BJ (cell line): Measurements from ENCODE around the gene FAM186B. TPM values are rescaled to one million over a fixed set of nuclear protein-coding genes. Genes with fewer than 3 reads are reported as not detected.

ENCODE experiments used
- CTCF ChIA-PET: fragments of 350-600 bp; formaldehyde crosslinking; extraction: SDS; loops from one replicate; lab custom pipeline; 2021; ENCODE audit warnings: antibody characterized with exemption, inconsistent platforms; lab: Yijun Ruan, JAX
- POLR2A ChIA-PET: fragments of 300-600 bp; sonication (Branson Sonifier 250); formaldehyde crosslinking; extraction: SDS; loops from one replicate; lab custom pipeline; 2021; ENCODE audit warnings: antibody characterized with exemption; lab: Charles Lee
- DNase-seq: peaks from one replicate; pipeline ENCODE4 v3.0.0-alpha.2; 2011; ENCODE audit warnings: low read depth
- H3K27me3 ChIP-seq: 2 replicates; pipeline ENCODE4 v1.6.0; 2011; ENCODE audit warnings: low read length; ENCODE audit not compliant: control insufficient read depth, insufficient read depth
- H3K36me3 ChIP-seq: 2 replicates; pipeline ENCODE4 v1.5.1; 2011; ENCODE audit warnings: low read length; ENCODE audit not compliant: control insufficient read depth, insufficient read depth
- H3K4me3 ChIP-seq: 2 replicates; pipeline ENCODE4 v1.5.1; 2011; ENCODE audit warnings: low read depth, mild to moderate bottlenecking, control low read depth, low read length
- polyA plus RNA-seq: library from polyadenylated mRNA; depleted of rRNA; stranded (reverse); fragments of >200 nt; gene quantifications from 2 replicates; pipeline ENCODE4 v1.2.3, GENCODE V29; 2011
- TF ChIP-seq, protein P1 (sequence below): IDR thresholded peaks from 2 replicates; pipeline ENCODE4 v1.5.1; 2011; ENCODE audit warnings: low read depth, mild to moderate bottlenecking, control low read depth, inconsistent platforms, low read length, moderate library complexity; ENCODE audit not compliant: insufficient read depth

The FAM186B gene
- polyA plus RNA-seq, 1 experiment: 0.11 TPM

DNA sequence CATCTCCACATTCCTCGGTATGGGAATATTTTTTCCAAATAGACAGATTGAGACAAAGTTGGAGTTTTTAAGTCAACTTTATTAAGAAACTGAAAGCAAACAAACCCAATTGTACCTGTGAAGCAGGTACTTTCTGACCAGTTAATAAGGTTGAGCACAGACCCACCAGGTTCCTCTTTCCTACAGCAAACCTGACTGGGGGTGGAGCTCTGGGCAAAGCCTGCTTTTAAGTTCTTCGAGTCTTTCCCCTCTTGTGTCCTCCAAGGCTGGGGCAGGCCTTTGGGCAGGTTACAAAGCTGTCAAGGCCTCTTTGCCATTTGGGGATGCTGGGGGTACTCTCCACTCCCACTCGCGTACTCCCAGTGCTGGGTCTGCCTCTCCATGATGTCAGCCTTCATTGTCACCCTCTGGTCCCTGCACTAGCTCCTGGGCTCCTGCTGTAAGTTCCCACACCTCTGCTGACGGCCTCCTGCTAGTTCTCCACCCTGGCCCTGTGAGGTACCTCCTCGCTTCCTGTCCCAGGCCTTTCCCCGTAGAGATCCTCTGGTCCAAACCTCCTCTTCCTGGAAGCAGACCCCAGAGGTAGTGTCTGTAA is 63.4 kb downstream of the FAM186B start:
- Histone ChIP-seq H3K36me3 (no peaks in the 10 kb centered on the region), H3K27me3 (peaks cover 41% of the 10 kb centered on the region), H3K4me3 (no peak overlapping the region)
- ChIA-PET CTCF (no interaction called here), POLR2A (no interaction called here)
- TF ChIP-seq, protein P1, sequence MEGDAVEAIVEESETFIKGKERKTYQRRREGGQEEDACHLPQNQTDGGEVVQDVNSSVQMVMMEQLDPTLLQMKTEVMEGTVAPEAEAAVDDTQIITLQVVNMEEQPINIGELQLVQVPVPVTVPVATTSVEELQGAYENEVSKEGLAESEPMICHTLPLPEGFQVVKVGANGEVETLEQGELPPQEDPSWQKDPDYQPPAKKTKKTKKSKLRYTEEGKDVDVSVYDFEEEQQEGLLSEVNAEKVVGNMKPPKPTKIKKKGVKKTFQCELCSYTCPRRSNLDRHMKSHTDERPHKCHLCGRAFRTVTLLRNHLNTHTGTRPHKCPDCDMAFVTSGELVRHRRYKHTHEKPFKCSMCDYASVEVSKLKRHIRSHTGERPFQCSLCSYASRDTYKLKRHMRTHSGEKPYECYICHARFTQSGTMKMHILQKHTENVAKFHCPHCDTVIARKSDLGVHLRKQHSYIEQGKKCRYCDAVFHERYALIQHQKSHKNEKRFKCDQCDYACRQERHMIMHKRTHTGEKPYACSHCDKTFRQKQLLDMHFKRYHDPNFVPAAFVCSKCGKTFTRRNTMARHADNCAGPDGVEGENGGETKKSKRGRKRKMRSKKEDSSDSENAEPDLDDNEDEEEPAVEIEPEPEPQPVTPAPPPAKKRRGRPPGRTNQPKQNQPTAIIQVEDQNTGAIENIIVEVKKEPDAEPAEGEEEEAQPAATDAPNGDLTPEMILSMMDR: no peak
- DNase-seq: no peak

- H3K27me3 ChIP-seq: peaks cover 39% of the 10 kb centered on the region
- no peak overlapping the region for H3K4me3 ChIP-seq
- no peak for DNase-seq
- TF ChIP-seq, protein P1: no peak
- ChIA-PET POLR2A (no interaction called here), CTCF (no interaction called here)
- H3K36me3 ChIP-seq: no peaks in the 10 kb centered on the region
These were observed 64.1 kb downstream of the FAM186B start for GRCh38 chr12:49541140-49541861.

- peaks cover 37% of the 10 kb centered on the region for H3K27me3 ChIP-seq
- DNase-seq: no peak
- POLR2A ChIA-PET: interaction anchor here (0.5 kb wide), 1 partner anchor 10 kb away, joined by 6 read pairs; no protein-coding TSS in a partner anchor
These were observed 65.0 kb downstream of the FAM186B start for GRCh38 chr12:49540229-49541139.

DNA sequence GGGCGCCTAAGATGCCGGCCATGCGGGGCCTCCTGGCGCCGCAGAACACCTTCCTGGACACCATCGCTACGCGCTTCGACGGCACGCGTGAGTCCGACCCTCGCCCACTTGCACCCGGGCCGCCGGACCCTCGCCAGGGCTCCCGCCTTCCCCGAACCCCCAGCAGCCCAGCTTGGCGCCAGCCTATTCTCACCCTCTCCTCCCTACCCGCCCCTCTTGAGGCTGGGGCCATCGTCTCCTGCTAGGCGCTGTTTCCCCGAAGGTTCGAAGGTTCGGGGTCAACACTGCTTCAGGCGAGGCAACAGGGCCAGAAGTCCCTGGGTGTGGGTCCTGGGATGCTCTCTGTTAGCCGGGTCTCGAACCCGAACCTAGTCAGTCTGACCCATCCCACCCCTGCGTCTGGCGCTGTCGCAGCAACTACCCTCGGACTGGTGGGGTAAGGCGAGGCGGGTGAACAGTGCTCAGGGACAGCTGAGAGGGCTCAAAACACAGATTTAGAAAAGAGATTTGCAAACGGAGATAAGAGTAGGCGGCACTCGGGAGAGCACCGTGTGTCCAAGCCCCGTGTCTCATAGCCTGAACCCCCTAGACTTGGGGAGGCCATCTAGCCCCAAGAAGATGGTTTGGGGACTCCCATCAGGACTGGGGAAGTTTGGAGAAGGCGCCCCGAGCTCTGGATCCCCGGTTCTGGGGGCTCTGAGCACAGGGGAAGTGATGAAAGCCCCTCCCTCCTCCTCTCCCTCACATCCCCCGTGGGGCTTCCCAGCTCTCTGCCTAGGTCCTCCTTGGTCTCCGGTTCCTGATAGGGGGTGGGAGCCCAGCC is 65.8 kb downstream of the FAM186B start:
- ChIA-PET POLR2A (no interaction called here), CTCF (interaction anchor here (1.7 kb wide), 1 partner anchor 181 kb away, joined by 4 read pairs; no protein-coding TSS in a partner anchor)
- no peak for DNase-seq
- TF ChIP-seq, protein P1: no peak
- H3K27me3 ChIP-seq: peaks cover 36% of the 10 kb centered on the region
- H3K4me3 ChIP-seq: no peak overlapping the region
- H3K36me3 ChIP-seq: no peaks in the 10 kb centered on the region

More at GRCh38 chr12:49540229-49541139, 65.0 kb downstream of the FAM186B start:
- no peak overlapping the region for H3K4me3 ChIP-seq
- CTCF ChIA-PET: no interaction called here
- TF ChIP-seq, protein P1: no peak
- H3K36me3 ChIP-seq: no peaks in the 10 kb centered on the region
